ENCODE measurements around the gene GSDME.
"Not testable (repeated sequence)": the region's sequence is repeated elsewhere in the genome, so short reads cannot be mapped to it uniquely, and the experiment has no call there.

Gene GSDME

DNA sequence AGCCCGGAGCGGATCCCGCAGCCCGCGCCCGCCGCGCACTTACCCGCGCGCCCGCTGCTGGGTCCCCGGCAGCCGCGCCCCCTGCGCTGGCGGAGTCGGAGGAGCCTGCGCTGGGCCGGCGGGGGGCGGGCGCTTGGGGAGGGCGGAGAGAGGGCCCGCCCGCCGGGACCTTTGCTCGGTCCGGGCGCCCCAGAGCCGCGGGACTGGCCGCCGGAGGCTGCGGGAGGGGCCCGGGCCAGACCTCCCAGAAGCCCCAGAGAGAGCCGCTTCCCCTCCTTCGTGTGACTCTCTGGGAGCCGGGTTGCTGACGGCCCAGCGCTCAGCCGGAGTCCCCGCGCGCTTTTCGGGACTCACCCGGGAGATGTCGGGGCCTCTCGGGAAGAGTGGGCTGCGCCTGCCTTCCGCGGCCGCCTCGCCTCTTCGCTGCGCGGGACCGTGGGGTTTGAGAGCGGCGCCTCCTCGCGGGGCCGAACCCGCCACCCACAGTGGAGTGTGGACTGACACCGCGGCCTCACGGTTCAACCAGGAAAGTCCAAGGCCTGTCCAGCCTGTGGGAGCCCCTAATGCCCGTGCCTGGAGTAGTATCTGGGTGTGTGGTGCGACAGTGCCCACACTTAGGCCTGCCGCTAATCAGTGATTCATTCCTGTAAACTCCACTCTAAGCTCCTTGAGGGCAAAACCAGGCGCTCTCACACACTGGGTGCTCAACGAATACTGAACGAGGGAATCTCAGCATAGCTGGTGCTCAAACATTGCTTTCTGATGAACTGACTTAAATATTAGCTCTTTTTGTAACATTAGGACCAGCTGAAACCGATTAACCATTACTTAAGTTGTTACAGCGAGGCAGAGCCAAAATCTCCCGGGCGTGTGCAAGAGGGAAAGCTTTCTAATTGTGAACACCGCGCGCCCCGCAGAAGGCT lies at the start of gene GSDME:
Gene GSDME, minus strand, starts transcription at position 112 of the 923 bp plus-strand sequence. CDS start 7,690 bp downstream, outside the sequence.
- DNase-seq (ENCODE audit: low read depth in 2 of 2), result peak in 1 of 2 experiments; percentile 6

DNA sequence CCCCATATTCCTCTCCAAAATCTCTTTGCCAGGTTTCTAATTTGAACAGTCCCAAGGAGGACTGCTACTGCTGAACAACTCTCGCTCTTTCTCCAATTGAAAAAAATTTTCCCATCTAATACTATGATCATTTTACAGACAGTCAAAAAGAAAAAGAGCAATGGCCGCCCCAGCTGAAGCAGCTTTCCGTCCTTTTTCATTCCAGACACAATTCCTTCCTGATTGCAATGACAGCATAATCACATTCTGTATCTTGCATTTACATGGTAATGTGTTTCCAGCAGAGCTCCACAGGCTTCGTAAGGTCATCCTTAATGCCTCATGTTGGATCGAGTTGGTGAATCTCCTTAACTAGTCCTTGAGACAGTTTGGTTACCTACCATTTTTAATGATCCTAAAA lies 45.0 kb upstream of the GSDME start:
- DNase-seq (ENCODE audit: low read depth in 2 of 2), result no peak

DNA sequence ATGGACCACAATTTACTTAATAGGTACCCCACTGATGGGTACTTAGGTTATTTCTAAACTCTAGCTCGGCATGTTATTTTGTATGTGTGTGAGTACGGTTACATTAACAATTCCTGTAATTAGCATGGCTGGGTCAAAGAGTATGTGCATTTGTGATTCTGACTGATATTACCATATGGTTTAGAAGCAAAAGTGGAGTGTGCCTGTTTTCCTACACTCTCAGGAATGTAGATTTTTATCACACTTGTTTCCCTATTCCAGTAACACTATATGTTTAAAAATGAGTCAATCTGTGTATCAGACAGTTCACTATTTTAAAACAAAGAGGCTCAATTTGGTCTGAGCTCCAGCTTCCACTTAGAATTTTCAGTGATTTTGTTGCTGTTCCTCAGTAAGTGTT lies 44.6 kb upstream of the GSDME start:
- DNase-seq (ENCODE audit: low read depth in 2 of 2), result no peak

DNA sequence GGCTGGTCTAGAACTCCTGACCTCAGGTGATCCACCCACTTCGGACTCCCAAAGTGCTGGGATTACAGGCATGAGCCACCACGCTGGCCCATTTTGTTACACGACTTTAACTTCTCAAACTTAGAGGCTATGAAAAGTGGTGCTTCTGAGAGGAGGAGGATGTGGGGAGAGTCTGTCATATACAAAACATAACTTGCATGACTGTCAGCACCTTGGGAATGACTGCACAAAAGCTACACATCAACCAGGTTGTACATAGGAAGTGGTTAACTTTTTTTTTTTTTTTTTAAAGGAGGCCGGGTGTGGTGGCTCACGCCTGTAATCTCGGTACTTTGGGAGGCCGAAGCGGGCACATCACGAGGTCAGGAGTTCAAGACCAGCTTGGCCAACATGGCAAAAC lies 43.4 kb upstream of the GSDME start:
- DNase-seq (ENCODE audit: low read depth in 2 of 2), result no peak

DNA sequence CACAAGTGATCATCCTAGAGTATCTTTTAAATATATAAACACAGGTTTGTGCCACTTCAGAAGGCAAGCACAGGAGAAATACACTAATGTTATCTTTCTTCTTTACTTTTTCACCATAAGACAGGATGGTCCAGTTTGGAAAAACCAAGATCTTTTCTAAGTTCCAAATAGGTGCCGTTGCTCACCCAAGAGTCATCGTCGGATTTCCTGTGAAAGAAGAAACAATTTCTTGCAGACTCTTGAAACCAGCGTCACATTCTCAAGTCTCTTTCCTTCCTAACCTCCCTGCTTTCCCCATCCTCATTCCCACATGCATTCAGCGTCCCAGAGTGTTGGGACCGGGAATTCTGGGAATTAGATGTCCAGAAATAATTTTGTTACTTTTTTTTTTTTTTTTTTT lies 42.8 kb upstream of the GSDME start:
- no peak for DNase-seq (ENCODE audit: low read depth in 2 of 2)

DNA sequence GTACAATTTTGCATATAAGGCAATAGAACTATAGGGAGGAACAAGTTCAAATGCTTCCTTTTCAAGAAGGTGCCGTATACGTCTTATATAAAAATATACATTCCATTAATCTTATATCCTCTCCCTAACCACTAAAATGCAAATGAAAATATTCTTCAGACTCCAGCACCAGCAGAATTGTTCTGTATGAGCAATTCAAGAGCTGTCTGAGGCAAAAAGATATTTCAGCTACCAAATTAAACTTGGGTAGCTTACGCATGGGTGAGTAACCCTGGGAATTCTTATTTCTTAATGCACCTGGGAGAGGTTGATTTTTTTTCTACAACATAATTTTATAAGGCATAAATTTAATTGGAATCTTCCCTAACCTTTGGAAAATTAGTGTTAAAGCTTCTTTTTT lies 42.2 kb upstream of the GSDME start:
- no peak for DNase-seq (ENCODE audit: low read depth in 2 of 2)

DNA sequence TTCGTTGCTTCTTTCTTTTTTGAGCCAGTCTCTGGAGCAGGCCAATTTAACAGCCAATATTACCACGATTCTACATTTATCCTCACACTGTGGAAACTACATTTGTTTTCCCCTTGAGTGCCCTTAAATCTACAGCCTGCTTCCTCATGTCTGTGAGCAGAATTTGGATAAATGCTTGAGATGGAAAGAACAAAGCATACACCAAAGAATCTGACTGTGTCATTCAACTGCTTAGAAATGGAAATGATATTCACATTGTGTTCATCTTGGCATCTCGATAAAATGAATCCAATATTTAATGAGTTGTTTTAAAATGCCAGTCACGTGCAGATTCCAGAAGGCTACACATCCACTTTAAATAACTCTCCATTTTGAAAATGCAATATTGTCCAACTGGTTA lies 41.0 kb upstream of the GSDME start:
- no peak for DNase-seq (ENCODE audit: low read depth in 2 of 2)

DNA sequence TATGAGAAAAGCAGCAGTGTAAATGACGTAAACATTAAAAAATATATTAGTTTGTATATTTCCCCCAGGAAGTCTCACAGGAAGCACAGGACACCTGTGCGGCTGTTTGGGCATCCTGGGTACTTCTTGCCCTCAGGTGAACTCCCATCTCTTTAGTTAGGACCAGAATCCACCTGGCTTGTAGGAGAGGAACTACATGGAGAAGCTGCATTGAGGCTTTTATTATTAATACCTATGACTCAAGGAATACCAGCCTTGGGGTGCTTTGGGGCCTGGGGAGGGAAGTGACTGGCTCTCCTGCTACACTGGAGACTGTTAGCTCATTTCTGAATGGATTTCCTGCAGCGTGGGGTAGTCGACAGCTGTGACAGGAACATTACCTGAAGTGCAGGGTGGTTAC lies 40.0 kb upstream of the GSDME start:
- no peak for DNase-seq (ENCODE audit: low read depth in 2 of 2)

DNA sequence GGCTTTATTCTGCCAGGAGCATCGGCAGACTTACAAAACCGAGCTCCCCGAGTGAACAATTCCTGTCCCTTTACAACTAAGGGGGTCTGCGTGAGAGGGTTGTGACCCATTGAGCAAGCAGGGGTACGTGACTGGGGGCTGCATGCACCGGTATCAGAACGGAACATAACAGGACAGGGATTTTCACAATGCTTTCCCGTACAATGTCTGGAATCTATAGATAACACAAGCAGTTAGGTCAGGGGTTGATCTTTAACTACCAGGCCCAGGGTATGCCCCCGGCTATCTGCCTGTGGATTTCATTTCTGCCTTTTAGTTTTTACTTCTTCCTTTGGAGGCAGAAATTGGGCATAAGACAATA lies 38.1 kb upstream of the GSDME start:
- no peak for DNase-seq (ENCODE audit: low read depth in 2 of 2)

DNA sequence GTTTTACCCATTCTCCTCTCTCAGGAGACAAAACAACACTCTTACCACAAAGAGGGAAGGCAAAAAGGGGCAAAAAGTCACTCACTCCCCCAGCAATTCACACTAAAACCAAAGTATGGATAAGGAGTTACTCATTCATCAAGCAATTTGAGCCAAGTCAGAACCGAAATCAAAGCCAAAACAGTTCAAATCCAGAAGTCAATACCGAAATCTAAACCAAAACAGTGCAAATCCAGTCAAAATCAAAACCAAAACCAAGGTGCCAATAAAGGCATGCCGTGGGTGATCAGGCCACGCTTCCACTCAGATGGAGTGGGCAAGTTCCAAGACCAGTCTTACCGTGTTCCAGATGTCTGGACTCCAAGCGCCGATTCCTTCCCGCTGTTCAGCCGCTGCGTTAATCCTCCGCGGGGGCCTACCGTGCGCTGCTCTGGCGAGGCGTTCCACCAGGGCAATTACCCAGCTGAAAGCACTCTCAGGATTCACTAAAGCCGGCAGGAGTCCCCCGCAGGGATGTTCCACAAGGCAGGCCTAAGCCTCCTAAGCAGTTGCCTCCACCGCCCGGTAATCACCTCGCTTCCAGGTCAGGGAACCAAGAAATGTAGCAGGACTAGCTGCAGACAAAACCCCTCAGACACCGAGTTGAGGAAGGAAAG lies 37.6 kb upstream of the GSDME start:
- DNase-seq (ENCODE audit: low read depth in 2 of 2), result not testable (repeated sequence)

DNA sequence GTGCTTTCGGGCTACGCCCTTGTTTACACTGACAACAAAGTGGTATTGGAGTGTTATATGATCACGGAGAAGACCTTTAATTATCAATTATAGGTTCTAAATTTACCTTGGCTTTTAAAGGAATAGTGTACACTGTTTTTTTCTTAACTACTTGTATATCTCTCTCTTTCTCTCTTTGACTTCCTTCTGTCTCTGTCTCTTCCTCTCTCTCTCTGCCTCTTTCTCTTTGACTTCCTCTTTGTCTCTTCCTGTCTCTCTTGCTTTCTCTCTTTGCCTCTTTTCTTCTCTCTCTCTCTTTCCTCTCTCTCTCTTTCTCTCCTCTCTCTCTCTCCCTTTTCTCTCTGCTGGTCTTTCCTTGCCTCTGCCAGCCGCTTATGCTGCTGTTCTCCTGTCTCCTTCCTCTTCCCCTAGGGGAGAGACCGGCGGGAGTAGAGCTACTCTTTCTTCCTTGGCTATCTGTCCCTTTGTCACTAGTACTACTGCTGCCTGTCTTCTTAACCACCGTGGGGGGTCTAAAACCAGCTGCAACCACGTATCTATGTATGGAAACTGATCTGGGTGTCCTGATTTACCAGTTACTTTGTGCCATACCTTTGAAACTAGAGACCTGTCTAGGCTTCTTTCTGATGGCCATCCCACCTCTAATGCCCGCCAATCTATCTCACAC lies 36.9 kb upstream of the GSDME start:
- DNase-seq (ENCODE audit: low read depth in 2 of 2), result no peak

DNA sequence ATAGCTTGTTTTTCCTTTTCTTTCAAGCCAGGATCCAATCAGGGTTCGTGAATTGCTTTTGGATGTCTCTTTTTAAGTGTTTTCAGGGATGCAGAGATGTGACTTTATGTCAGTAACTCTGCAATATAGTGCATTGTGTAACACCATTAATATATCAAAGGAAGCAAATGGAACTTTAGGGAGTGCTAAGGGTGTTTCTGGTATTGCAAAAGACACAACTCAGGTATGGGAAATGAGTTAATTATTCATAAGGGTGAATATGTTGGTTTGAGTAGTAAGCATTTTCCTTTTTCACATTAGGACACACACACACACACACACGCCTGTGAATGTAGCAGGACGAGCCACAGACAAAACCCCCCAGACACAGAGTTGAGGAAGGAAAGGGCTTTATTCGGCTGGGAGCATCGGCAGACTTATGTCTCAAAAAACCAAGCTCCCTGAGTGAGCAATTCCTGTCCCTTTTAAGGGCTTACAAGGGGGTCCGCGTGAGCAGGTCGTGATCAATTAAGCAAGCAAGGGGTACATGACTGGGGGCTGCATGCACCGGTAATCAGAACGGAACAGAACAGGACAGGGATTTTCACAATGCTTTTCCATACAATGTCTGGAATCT lies 31.8 kb upstream of the GSDME start:
- DNase-seq (ENCODE audit: low read depth in 2 of 2), result no peak

DNA sequence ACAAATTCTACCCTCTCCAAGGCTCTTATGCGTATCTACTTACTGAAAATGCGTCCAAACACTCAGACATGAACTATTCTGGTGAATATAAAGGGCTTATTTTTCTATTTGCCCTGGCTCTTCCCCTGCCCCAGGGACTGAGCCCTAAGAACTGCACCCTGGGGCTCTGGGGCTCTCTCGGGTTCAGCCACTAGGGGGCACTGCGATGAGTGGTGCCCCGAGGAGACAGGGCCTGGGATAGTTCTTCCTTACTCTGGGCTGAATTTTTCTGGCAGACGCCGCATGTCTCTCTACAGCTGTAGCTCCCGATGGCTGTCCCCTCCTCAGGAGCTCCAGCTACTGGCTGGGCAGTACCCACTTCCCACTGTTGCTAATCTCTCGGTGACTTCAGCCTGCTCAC lies 30.8 kb upstream of the GSDME start:
- no peak for DNase-seq (ENCODE audit: low read depth in 2 of 2)

DNA sequence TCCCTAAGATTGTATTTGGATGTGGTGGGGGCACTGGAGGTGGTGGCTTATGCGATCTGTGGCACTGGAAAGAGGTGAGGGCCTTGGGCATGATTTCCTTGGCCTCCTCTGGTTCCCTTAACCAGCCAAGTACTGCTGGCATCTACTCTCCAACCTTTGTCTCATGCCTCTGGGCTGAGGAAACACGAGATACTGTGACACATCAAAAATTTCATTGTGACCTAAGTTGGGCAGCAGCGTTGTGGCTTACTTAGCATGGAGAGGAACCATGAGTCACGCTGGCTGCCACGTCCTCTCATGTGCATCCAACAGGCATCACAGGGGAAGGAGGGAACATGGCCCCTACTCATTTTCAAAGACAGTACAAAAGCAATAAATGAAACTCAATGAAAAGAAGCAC lies 29.7 kb upstream of the GSDME start:
- no peak for DNase-seq (ENCODE audit: low read depth in 2 of 2)

DNA sequence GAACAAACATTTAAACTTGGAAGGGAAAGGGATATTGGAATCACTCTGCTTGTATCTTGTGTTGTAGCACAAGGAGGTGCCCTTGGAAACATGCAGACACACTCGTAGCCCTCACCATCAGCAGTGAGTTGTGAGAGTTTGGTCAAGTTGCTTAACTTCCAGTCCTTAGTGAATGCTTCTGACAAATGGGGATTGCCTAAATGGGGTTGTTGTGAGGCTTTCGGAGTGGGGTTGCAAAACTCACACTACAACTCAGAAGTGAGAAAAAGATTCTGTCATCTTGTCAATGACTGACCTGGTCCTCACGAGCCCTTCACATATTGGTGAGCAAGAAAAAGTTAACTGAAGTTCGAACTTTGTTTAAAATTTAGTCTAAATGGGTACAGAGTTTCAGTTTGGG lies 29.0 kb upstream of the GSDME start:
- no peak for DNase-seq (ENCODE audit: low read depth in 2 of 2)

DNA sequence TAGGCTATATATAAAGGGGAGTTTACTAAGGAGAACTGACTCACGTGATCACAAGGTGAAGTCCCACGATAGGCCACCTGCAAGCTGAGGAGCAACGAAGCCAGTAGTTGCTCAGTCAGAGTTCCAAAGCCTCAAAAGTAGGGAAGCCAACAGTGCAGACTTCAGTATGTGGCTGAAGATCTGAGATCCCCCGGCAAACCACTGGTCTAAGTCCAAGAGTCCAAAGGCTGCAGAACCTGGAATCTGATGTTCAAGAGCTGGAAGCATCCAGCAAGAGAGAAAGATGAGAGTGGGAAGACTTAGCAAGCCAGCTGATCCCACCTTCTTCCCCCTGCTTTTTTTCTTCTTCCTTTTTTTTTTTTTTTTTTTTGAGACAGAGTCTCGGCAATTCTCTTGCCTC lies 27.0 kb upstream of the GSDME start:
- DNase-seq (ENCODE audit: low read depth in 2 of 2), result no peak

DNA sequence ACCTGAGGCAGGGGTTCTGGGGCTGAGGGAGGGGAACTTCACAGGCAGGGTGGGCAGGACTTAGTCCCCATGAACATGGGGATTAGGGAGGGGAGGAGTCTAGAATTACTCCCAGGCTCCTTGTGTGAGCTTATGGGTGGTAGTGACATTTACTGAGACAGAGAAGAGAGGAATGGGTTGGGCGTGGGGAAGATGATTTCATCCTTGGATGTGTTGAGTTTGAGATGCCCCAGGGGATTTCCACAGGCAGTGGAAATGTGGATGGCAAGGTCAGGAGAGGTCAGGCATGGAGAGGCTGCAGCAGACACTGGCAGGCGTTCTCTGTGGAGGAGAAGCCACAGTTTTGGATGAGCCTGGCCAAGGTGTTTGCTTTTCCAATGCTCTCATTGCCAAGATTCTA lies 26.4 kb upstream of the GSDME start:
- no peak for DNase-seq (ENCODE audit: low read depth in 2 of 2)

DNA sequence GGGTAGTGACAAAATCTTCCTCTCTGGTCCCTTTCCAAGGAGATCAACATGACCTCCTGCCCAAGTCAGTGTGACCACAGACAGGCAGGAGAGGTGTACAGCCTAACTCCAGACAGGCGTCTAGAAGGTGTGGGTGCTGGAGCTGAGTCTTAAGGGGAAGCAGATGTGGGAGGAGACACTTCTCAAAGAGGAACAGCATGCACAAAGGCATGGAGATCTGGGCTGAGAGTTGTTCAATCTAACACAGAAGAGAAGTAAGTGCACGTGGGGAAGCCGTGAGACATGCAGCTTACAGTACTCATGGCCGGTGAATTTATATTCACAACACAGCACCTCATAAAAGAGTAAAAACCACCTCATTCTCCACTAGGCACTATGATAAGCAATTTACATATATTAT lies 23.8 kb upstream of the GSDME start:
- no peak for DNase-seq (ENCODE audit: low read depth in 2 of 2)

DNA sequence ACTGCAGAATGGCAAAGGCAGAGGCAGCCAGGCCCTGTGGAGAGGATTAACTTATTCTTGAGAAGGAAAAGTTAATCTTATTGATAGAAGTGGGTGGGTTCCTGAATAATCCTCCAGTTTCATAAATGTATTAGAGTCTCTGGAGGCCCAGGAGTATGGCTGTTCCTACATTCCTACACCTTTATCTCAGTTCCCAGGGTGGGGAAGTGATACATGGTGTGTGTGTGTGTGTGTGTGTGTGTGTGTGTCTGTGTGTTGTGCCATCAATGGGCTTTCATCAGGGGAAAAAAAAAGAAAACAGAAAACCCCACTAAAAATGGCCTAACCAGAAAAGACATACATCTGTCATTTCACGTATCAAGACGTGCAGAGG lies 22.0 kb upstream of the GSDME start:
- DNase-seq (ENCODE audit: low read depth in 2 of 2), result no peak

DNA sequence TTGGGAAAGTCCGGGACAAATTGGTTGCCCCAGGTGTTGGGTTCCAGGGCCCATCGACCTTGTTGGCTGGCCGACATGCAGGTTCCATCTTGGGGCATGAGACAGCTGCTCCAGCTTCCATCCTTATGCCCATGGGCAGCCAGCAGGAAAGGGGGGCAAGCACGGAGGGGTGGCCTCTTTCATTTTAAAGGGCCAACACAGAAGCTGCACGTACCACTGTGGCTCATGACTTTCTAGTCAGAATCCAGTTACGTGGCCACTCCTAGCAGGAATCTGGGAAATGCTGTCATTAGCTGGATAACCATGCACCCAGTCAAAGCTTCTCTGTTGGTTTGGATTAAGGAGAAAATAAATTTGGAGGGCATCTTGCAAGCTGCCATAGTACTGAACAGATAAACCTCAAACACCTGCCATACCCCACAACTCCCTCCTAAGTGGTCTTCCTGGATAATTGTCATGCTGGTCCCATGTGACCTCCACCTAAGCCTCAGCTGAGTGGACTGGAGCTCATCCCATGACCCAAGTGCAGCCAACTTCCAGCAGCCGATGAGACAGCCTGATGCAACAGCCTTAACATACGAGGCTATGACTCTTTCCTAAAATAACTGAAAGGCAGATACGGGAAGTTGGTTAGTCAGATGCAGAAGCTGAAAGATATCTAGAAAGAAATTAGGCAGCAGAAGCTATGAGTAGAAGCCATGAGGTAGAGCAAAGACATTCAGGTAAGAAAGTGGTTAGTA lies 21.4 kb upstream of the GSDME start:
- DNase-seq (ENCODE audit: low read depth in 2 of 2), result no peak

DNA sequence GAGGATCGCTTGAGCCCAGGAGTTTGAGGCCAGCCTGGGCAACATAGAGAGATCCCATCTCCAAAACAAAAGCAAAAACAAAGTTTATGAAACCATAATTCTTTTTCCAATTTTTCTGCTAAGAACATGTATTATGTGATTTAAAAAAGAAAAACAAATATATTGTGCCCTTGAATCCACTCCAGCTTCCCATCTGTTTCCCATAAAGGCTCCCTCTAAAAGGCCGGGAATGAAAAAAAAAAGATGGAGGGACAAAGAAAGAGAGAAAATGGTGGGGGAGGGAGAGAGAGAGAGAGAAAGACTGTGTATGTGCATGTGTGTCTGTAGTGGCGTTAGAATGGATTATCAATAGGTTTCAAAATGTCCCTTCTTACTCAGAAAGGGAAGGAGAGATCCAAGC lies 20.5 kb upstream of the GSDME start:
- DNase-seq (ENCODE audit: low read depth in 2 of 2), result no peak

DNA sequence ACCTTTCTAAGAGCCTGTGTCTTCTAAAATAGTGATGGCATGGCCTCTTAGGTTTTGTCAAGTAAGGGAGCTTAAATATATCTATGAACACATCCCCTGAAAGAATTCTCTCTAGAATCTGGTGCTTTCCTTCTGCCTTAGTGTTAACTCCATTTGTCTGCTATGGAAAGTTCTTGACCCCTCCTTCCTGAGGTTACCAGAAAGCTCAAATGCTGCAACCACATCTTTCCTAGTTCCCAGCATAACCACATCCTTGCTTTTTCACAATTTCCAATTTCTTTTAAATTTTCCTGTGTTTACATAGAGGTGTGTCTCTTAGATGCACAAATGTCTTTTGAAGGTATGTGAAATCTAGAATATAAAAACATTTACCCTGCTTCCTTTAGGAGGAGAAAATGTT lies 16.4 kb upstream of the GSDME start:
- no peak for DNase-seq (ENCODE audit: low read depth in 2 of 2)

All from stimulated activated CD4-positive, alpha-beta T cell treated with anti-CD3 and anti-CD28 coated beads, Interleukin-12 subunit alpha, Interleukin-12 subunit beta, amount 100 ng/mL, for 24 hours (primary cell).